Stimulated activated CD4-positive, alpha-beta T cell treated with anti-CD3 and anti-CD28 coated beads, Interleukin-2, amount 100 ng/mL, for 24 hours (primary cell): ENCODE results near the gene SUN3.
"Not testable (repeated sequence)": the region's sequence is repeated elsewhere in the genome, so short reads cannot be mapped to it uniquely, and the experiment has no call there.

Experiments
- DNase-seq, 2 donors: peaks; one replicate each; pipeline ENCODE4 v3.0.0-alpha.2; 2020

Gene SUN3

GRCh38 chr7:47943676-47944474 is 85.0 kb downstream of the SUN3 start:
- DNase-seq = no peak

- not testable (repeated sequence) for DNase-seq
These were observed 86.3 kb downstream of the SUN3 start for GRCh38 chr7:47942651-47943050.

- DNase-seq = no peak
These were observed 86.8 kb downstream of the SUN3 start for GRCh38 chr7:47942132-47942531.

- DNase-seq = no peak
These were observed 87.6 kb downstream of the SUN3 start for GRCh38 chr7:47941136-47941844.

GRCh38 chr7:47940088-47941013 is 88.6 kb downstream of the SUN3 start:
- DNase-seq = no peak

GRCh38 chr7:47939425-47940036 is 89.4 kb downstream of the SUN3 start:
- DNase-seq = no peak

GRCh38 chr7:47938574-47939165 is 90.2 kb downstream of the SUN3 start:
- DNase-seq = no peak

GRCh38 chr7:47937711-47938573 is 91.0 kb downstream of the SUN3 start:
- no peak for DNase-seq
